HUES64 (cell line): ENCODE measurements around the gene PITPNM3.

Experiments used
- H3K27ac ChIP-seq: 2 replicates; pipeline ENCODE4 v1.7.0; 2013; ENCODE audit warnings: low read depth, low read length, inconsistent platforms
- H3K27me3 ChIP-seq: 2 replicates; pipeline ENCODE4 v1.6.1; 2013; ENCODE audit warnings: mild to moderate bottlenecking, low read length; ENCODE audit not compliant: insufficient read depth
- H3K36me3 ChIP-seq: 2 replicates; pipeline ENCODE4 v1.6.1; 2013; ENCODE audit warnings: mild to moderate bottlenecking, low read length; ENCODE audit not compliant: insufficient read depth
- H3K4me1 ChIP-seq: 2 replicates; pipeline ENCODE4 v1.6.1; 2013; ENCODE audit warnings: mild to moderate bottlenecking, low read length, moderate library complexity; ENCODE audit not compliant: insufficient read depth
- H3K4me3 ChIP-seq: 2 replicates; pipeline ENCODE4 v1.5.1; 2013; ENCODE audit warnings: mild to moderate bottlenecking, low read length, moderate library complexity
- H3K9ac ChIP-seq: 2 replicates; pipeline ENCODE4 v1.6.1; 2013; ENCODE audit warnings: mild to moderate bottlenecking, low read depth, low read length
- H3K9me3 ChIP-seq: 2 replicates; pipeline ENCODE4 v1.6.1; 2013; ENCODE audit warnings: low read depth, low read length; ENCODE audit not compliant: insufficient read depth
- WGBS: fragments of 150-250, 120-280 bp; methylation state at CpG from one replicate; pipeline ENCODE4 v1.1.7; 2013; ENCODE audit warnings: missing lambda C conversion rate; 5-methylcytosine and 5-hydroxymethylcytosine counted together

PITPNM3 gene

GRCh38 chr17:6446516-6447100 lies 109.7 kb downstream of the PITPNM3 start:
- Histone ChIP-seq H3K9ac (no peak overlapping the region), H3K27me3 (no peaks in the 10 kb centered on the region), H3K36me3 (peaks cover 61% of the 10 kb centered on the region), H3K27ac (no peak overlapping the region), H3K4me3 (no peak overlapping the region), H3K4me1 (peaks cover 19% of the 10 kb centered on the region), H3K9me3 (no peaks in the 10 kb centered on the region; the same call in 1 of the 2 replicates)
- whole genome bisulfite sequencing: 95% methylated on average over 9 of the region's 9 CpGs

- peak overlapping the region; percentile 88 for H3K4me3 ChIP-seq
- 24% methylated on average over 31 of the region's 36 CpGs for WGBS
- H3K36me3 ChIP-seq: peaks cover 45% of the 10 kb centered on the region
- no peak overlapping the region for H3K27ac ChIP-seq
- H3K4me1 ChIP-seq: peaks cover 16% of the 10 kb centered on the region
- H3K9ac ChIP-seq: peak overlapping the region; percentile 85
- no peaks in the 10 kb centered on the region for H3K27me3 ChIP-seq
- H3K9me3 ChIP-seq: no peaks in the 10 kb centered on the region; the same call in 1 of the 2 replicates
Observed at GRCh38 chr17:6444571-6445335, 111.6 kb downstream of the PITPNM3 start.

- Histone ChIP-seq H3K4me1 (peaks cover 20% of the 10 kb centered on the region), H3K4me3 (peak within 1 kb of the TSS; percentile 88), H3K27me3 (no peaks in the 10 kb centered on the region), H3K36me3 (peaks cover 37% of the 10 kb centered on the region), H3K9me3 (no peaks in the 10 kb centered on the region; the same call in 1 of the 2 replicates), H3K27ac (peak within 1 kb of the TSS; percentile 100), H3K9ac (peak within 1 kb of the TSS; percentile 91)
- WGBS: under 1% methylated on average over 62 of the region's 62 CpGs
Observed at GRCh38 chr17:6443692-6444570, 112.4 kb downstream of the PITPNM3 start, which contains the start of gene PIMREG. PIMREG (plus strand) TSS chr17:6444455; CDS start chr17:6445111, 656 bp downstream.

GRCh38 chr17:6442775-6443174 lies 113.6 kb downstream of the PITPNM3 start:
- no peaks in the 10 kb centered on the region; the same call in 1 of the 2 replicates for H3K9me3 ChIP-seq
- 67% methylated on average over 5 of the region's 6 CpGs for WGBS
- no peak overlapping the region for H3K9ac ChIP-seq
- peaks cover 23% of the 10 kb centered on the region for H3K4me1 ChIP-seq
- peaks cover 26% of the 10 kb centered on the region for H3K36me3 ChIP-seq
- no peak overlapping the region for H3K4me3 ChIP-seq
- H3K27ac ChIP-seq: no peak overlapping the region
- H3K27me3 ChIP-seq: no peaks in the 10 kb centered on the region

DNA sequence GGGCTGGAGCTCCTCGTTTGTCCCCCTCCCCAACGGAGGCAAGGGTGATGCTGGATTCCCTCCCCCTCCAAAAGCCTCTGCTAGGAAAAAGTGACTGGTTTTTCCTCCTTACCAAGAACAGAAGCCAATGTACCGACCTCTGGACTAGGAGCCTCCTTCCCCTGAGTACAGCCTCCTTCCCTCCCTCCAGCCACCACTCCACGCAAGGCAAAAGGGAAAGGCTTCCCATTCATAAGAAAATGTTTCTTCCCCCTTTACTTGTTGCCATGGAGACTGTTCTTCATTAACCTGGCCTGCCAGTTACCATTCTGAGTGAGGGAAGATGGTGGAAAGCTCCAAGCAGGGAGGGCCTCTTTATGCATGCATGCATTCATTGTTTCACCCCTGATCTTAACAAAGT lies 116.4 kb downstream of the PITPNM3 start:
- Histone ChIP-seq H3K9me3 (no peaks in the 10 kb centered on the region; the same call in 1 of the 2 replicates), H3K36me3 (no peaks in the 10 kb centered on the region), H3K4me3 (no peak overlapping the region), H3K4me1 (peaks cover 25% of the 10 kb centered on the region), H3K27ac (peak overlapping the region; percentile 36; the same call in 1 of the 2 replicates), H3K9ac (no peak overlapping the region; the same call in 1 of the 2 replicates), H3K27me3 (no peaks in the 10 kb centered on the region)
- WGBS: 27% methylated on average over 4 of the region's 4 CpGs

DNA sequence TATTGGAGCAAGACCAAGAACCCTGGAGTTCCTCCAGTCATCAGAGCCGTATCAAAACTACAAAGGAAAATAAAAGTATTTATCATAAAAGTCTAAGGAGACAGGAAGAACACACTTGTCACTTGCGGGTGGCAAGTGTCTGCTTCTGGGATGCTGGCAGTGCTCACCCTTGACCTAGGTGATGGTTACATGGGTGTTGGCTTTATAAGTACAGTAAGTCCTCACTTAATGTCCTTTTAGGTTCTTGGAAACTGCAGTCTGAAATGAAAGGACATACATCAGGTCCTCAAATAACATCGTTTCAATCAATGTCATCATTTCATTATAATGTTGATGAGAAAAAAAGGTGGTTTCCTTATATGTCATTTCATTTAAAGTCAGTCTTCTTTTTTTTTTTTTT lies 118.4 kb downstream of the PITPNM3 start:
- Histone ChIP-seq H3K9me3 (no peaks in the 10 kb centered on the region; the same call in 1 of the 2 replicates), H3K4me3 (no peak overlapping the region), H3K27ac (no peak overlapping the region), H3K27me3 (no peaks in the 10 kb centered on the region), H3K4me1 (peaks cover 25% of the 10 kb centered on the region), H3K36me3 (no peaks in the 10 kb centered on the region), H3K9ac (no peak overlapping the region)
- WGBS: 98% methylated on average over 2 of the region's 3 CpGs

DNA sequence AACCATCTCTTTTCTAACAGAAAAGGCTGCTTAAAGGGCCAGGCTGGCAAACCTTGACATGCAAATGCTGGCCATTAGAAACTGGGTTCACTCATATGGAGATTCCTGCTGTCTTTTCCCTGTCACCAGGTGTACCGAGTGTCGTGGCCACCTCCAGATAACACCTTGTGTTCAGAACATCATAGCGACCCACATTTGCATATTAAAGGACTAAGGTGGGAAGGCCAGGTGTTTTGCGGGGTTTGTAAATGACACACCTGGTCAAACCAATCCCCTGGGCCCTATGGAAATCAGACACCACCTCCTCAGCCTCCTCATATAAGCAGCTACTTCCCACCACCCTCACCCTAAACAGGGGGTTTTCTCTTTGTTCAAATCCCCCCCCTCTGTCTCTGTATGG lies 118.9 kb downstream of the PITPNM3 start:
- Histone ChIP-seq H3K9me3 (no peaks in the 10 kb centered on the region; the same call in 1 of the 2 replicates), H3K27me3 (no peaks in the 10 kb centered on the region), H3K36me3 (no peaks in the 10 kb centered on the region), H3K4me3 (no peak overlapping the region), H3K27ac (no peak overlapping the region), H3K4me1 (peaks cover 25% of the 10 kb centered on the region), H3K9ac (no peak overlapping the region)
- WGBS: 36% methylated on average over 4 of the region's 4 CpGs

DNA sequence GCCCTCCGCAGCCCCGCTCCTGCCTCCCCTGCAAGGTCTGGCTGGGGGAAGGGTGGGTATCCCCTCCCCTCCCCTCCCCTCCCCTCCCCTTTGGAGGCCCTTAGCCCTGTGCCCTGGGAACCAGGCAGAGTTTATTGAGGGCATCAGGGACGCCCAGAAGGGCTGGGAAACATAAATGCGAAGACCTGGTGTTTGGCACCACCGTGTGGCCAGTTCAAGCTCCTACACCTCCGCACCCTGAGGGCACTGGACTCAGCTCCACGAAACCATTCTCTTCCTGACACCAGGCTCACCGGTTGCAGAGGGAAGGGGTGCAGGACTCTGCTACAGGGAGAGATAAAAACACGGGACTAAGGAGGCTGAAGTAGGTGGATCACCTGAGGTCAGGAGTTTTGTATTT lies 120.4 kb downstream of the PITPNM3 start:
- H3K4me3 ChIP-seq: no peak overlapping the region
- peaks cover 7% of the 10 kb centered on the region; the same call in 1 of the 2 replicates for H3K9me3 ChIP-seq
- H3K27me3 ChIP-seq: no peaks in the 10 kb centered on the region
- H3K9ac ChIP-seq: no peak overlapping the region
- no peaks in the 10 kb centered on the region for H3K36me3 ChIP-seq
- whole genome bisulfite sequencing: 29% methylated on average over 9 of the region's 9 CpGs
- H3K4me1 ChIP-seq: peaks cover 25% of the 10 kb centered on the region
- H3K27ac ChIP-seq: no peak overlapping the region

- no peak within 1 kb of the TSS for H3K27ac ChIP-seq
- peaks cover 17% of the 10 kb centered on the region for H3K4me1 ChIP-seq
- H3K36me3 ChIP-seq: no peaks in the 10 kb centered on the region
- 89% methylated on average over 16 of the region's 16 CpGs for WGBS
- H3K9me3 ChIP-seq: peaks cover 10% of the 10 kb centered on the region; the same call in 1 of the 2 replicates
- H3K27me3 ChIP-seq: no peaks in the 10 kb centered on the region
- H3K9ac ChIP-seq: peak within 1 kb of the TSS; percentile 36; the same call in 1 of the 2 replicates
- H3K4me3 ChIP-seq: no peak within 1 kb of the TSS
Observed at GRCh38 chr17:6435051-6435450, 121.3 kb downstream of the PITPNM3 start, which contains the start of gene AIPL1. AIPL1 (minus strand) TSS chr17:6435121; CDS start chr17:6435104, 17 bp downstream.

- Histone ChIP-seq H3K9me3 (peaks cover 10% of the 10 kb centered on the region; the same call in 1 of the 2 replicates), H3K36me3 (no peaks in the 10 kb centered on the region), H3K4me1 (no peaks in the 10 kb centered on the region)
Observed at GRCh38 chr17:6430769-6431168, 125.6 kb downstream of the PITPNM3 start.

More at GRCh38 chr17:6430769-6431168, 125.6 kb downstream of the PITPNM3 start:
- H3K4me3 ChIP-seq: no peak overlapping the region
- no peak overlapping the region for H3K27ac ChIP-seq
- no peak overlapping the region for H3K9ac ChIP-seq
- no peaks in the 10 kb centered on the region for H3K27me3 ChIP-seq
